SK-N-SH treated with all-trans-retinoic acid at 6 μM for 48 hours (cell line): ENCODE results near the gene APOL6.
"Not testable (repeated sequence)": the region's sequence is repeated elsewhere in the genome, so short reads cannot be mapped to it uniquely, and the experiment has no call there.

Source experiments
- ATAC-seq: fragments of 200-7000 bp; cut with Tn5 transposase; 3 replicates; pipeline ENCODE4 v1.9.1; 2020; ENCODE audit warnings: mild to moderate bottlenecking, moderate library complexity
- BACH2 ChIP-seq: fragments of 250-450 bp; sonication (Bioruptor Pico); IDR thresholded peaks from 2 replicates; pipeline ENCODE4 v1.9.0; 2021; ENCODE audit warnings: mild to moderate bottlenecking, borderline replicate concordance
- CSDC2 ChIP-seq: fragments of 250-450 bp; sonication (Bioruptor Pico); IDR thresholded peaks from 2 replicates; pipeline ENCODE4 v1.5.0; 2020; ENCODE audit warnings: mild to moderate bottlenecking, moderate library complexity
- CSRNP3 ChIP-seq: fragments of 250-450 bp; sonication (Bioruptor Pico); IDR thresholded peaks from 2 replicates; pipeline ENCODE4 v1.5.1; 2021; ENCODE audit warnings: mild to moderate bottlenecking, moderate library complexity
- ESRRG ChIP-seq: fragments of 250-450 bp; sonication (Bioruptor Pico); IDR thresholded peaks from 2 replicates; pipeline ENCODE4 v1.6.1; 2021; ENCODE audit warnings: mild to moderate bottlenecking
- GLIS3 ChIP-seq: fragments of 250-450 bp; sonication (Bioruptor Pico); IDR thresholded peaks from 2 replicates; pipeline ENCODE4 v1.5.0; 2020; ENCODE audit warnings: mild to moderate bottlenecking, moderate library complexity
- ISL1 ChIP-seq: fragments of 250-450 bp; sonication (Bioruptor Pico); IDR thresholded peaks from 2 replicates; pipeline ENCODE4 v2.1.2; 2022; ENCODE audit warnings: mild to moderate bottlenecking, moderate library complexity
- OSR1 ChIP-seq: fragments of 250-450 bp; sonication (Bioruptor Pico); IDR thresholded peaks from 2 replicates; pipeline ENCODE4 v1.8.0; 2022; ENCODE audit warnings: moderate library complexity, mild to moderate bottlenecking, inconsistent platforms
- PPARA ChIP-seq: fragments of 250-450 bp; sonication (Bioruptor Pico); IDR thresholded peaks from 2 replicates; pipeline ENCODE4 v1.5.0; 2020; ENCODE audit warnings: mild to moderate bottlenecking, borderline replicate concordance
- RARB ChIP-seq: fragments of 250-450 bp; sonication (Bioruptor Pico); IDR thresholded peaks from 2 replicates; pipeline ENCODE4 v1.8.0; 2021; ENCODE audit warnings: mild to moderate bottlenecking, moderate library complexity
- SNAI2 ChIP-seq: fragments of 250-450 bp; sonication (Bioruptor Pico); IDR thresholded peaks from 2 replicates; pipeline ENCODE4 v1.5.0; 2020; ENCODE audit warnings: mild to moderate bottlenecking, moderate library complexity
- TCF4 ChIP-seq: fragments of 250-450 bp; sonication (Bioruptor Pico); IDR thresholded peaks from 2 replicates; pipeline ENCODE4 v1.8.0; 2021; ENCODE audit warnings: mild to moderate bottlenecking, moderate library complexity, borderline replicate concordance
- ZC3H10 ChIP-seq: fragments of 250-450 bp; sonication (Bioruptor Pico); IDR thresholded peaks from 2 replicates; pipeline ENCODE4 v1.5.1; 2021; ENCODE audit warnings: mild to moderate bottlenecking, moderate library complexity
- ZFP3 ChIP-seq: fragments of 250-450 bp; sonication (Bioruptor Pico); IDR thresholded peaks from 2 replicates; pipeline ENCODE4 v1.5.0; 2020; ENCODE audit warnings: mild to moderate bottlenecking, moderate library complexity
- ZFP30 ChIP-seq: fragments of 450-650 bp; formaldehyde crosslinking; IDR thresholded peaks from 2 replicates; pipeline ENCODE4 v1.5.0; 2022; ENCODE audit warnings: mild to moderate bottlenecking, moderate library complexity
- ZNF565 ChIP-seq: fragments of 450-650 bp; formaldehyde crosslinking; conservative IDR thresholded peaks from 2 replicates; pipeline ENCODE4 v1.5.0; 2020; ENCODE audit warnings: low read depth, mild to moderate bottlenecking, moderate library complexity
- ZNF70 ChIP-seq: fragments of 450-650 bp; formaldehyde crosslinking; IDR thresholded peaks from 2 replicates; pipeline ENCODE4 v1.5.0; 2020; ENCODE audit warnings: mild to moderate bottlenecking, moderate library complexity
- TF ChIP-seq, protein P1 (sequence below): fragments of 250-450 bp; sonication (Bioruptor Pico); IDR thresholded peaks from 2 replicates; pipeline ENCODE4 v1.8.0; 2021; ENCODE audit warnings: low read depth, mild to moderate bottlenecking, moderate library complexity, borderline replicate concordance
- TF ChIP-seq, protein P2 (sequence below): fragments of 250-450 bp; sonication (Bioruptor Pico); IDR thresholded peaks from 2 replicates; pipeline ENCODE4 v1.5.1; 2020; ENCODE audit warnings: low read depth, mild to moderate bottlenecking, moderate library complexity
- TF ChIP-seq, protein P3 (sequence below): fragments of 250-450 bp; sonication (Bioruptor Pico); IDR thresholded peaks from 2 replicates; pipeline ENCODE4 v1.5.0; 2020; ENCODE audit warnings: mild to moderate bottlenecking, moderate library complexity

The APOL6 gene

GRCh38 chr22:35678836-35679235 lies 30.6 kb downstream of the APOL6 start:
- TF ChIP-seq SNAI2 (CRISPR knock-in tag) (no peak), BACH2 (CRISPR knock-in tag) (no peak), CSDC2 (no peak), CSRNP3 (CRISPR knock-in tag) (no peak), ZFP30 (CRISPR knock-in tag) (no peak), ESRRG (CRISPR knock-in tag) (no peak), TCF4 (CRISPR knock-in tag) (no peak), ZNF70 (CRISPR knock-in tag) (no peak), ZNF565 (CRISPR knock-in tag) (no peak), ISL1 (CRISPR knock-in tag) (no peak), ZC3H10 (CRISPR knock-in tag) (no peak), GLIS3 (no peak), OSR1 (CRISPR knock-in tag) (no peak), ZFP3 (CRISPR knock-in tag) (no peak), RARB (CRISPR knock-in tag) (no peak), PPARA (CRISPR knock-in tag) (no peak)
- TF ChIP-seq, protein P1, sequence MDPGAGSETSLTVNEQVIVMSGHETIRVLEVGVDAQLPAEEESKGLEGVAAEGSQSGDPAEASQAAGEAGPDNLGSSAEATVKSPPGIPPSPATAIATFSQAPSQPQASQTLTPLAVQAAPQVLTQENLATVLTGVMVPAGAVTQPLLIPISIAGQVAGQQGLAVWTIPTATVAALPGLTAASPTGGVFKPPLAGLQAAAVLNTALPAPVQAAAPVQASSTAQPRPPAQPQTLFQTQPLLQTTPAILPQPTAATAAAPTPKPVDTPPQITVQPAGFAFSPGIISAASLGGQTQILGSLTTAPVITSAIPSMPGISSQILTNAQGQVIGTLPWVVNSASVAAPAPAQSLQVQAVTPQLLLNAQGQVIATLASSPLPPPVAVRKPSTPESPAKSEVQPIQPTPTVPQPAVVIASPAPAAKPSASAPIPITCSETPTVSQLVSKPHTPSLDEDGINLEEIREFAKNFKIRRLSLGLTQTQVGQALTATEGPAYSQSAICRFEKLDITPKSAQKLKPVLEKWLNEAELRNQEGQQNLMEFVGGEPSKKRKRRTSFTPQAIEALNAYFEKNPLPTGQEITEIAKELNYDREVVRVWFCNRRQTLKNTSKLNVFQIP: no peak
- TF ChIP-seq, protein P2, sequence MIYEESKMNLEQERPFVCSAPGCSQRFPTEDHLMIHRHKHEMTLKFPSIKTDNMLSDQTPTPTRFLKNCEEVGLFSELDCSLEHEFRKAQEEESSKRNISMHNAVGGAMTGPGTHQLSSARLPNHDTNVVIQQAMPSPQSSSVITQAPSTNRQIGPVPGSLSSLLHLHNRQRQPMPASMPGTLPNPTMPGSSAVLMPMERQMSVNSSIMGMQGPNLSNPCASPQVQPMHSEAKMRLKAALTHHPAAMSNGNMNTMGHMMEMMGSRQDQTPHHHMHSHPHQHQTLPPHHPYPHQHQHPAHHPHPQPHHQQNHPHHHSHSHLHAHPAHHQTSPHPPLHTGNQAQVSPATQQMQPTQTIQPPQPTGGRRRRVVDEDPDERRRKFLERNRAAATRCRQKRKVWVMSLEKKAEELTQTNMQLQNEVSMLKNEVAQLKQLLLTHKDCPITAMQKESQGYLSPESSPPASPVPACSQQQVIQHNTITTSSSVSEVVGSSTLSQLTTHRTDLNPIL (CRISPR knock-in tag): no peak
- TF ChIP-seq, protein P3, sequence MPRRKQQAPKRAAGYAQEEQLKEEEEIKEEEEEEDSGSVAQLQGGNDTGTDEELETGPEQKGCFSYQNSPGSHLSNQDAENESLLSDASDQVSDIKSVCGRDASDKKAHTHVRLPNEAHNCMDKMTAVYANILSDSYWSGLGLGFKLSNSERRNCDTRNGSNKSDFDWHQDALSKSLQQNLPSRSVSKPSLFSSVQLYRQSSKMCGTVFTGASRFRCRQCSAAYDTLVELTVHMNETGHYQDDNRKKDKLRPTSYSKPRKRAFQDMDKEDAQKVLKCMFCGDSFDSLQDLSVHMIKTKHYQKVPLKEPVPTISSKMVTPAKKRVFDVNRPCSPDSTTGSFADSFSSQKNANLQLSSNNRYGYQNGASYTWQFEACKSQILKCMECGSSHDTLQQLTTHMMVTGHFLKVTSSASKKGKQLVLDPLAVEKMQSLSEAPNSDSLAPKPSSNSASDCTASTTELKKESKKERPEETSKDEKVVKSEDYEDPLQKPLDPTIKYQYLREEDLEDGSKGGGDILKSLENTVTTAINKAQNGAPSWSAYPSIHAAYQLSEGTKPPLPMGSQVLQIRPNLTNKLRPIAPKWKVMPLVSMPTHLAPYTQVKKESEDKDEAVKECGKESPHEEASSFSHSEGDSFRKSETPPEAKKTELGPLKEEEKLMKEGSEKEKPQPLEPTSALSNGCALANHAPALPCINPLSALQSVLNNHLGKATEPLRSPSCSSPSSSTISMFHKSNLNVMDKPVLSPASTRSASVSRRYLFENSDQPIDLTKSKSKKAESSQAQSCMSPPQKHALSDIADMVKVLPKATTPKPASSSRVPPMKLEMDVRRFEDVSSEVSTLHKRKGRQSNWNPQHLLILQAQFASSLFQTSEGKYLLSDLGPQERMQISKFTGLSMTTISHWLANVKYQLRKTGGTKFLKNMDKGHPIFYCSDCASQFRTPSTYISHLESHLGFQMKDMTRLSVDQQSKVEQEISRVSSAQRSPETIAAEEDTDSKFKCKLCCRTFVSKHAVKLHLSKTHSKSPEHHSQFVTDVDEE (CRISPR knock-in tag): no peak
- TF ChIP-seq, all 23 proteins: peak for 0
- ATAC-seq: no peak

DNA sequence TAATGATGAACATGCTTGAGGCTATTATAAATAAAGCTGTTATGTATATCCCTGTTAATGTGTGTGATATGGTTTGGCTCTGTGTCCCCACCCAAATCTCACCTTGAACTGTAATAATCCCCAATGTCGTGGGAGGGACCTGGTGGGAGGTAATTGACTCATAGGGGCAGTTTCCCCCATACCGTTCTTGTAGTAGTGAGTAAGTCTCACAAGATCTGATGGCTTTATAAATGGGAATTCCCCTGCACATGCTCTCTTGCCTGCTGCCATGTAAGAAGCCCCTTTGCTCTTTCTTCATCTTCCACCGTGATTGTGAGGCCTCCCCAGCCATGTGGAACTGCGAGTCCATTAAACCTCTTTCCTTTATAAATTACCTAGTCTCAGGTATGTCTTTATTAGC lies 31.2 kb downstream of the APOL6 start:
- ATAC-seq: not testable (repeated sequence)

GRCh38 chr22:35681454-35682052 lies 33.3 kb downstream of the APOL6 start:
- ATAC-seq: no peak
- no peak for TF ChIP-seq ZNF70 (CRISPR knock-in tag)
- TF ChIP-seq PPARA (CRISPR knock-in tag): no peak
- TF ChIP-seq, protein P1: no peak
- TF ChIP-seq, protein P3 (CRISPR knock-in tag): no peak
- no peak for TF ChIP-seq ZFP30 (CRISPR knock-in tag)
- TF ChIP-seq ESRRG (CRISPR knock-in tag): no peak
- no peak for TF ChIP-seq ZC3H10 (CRISPR knock-in tag)
